Activated T-helper 17 cell treated with anti-CD3 and anti-CD28 coated beads, Interleukin-2, amount 50 U/mL, for 72 hours (primary cell): Measurements from ENCODE around the gene CFAP92. TPM values are rescaled to one million over a fixed set of nuclear protein-coding genes. Genes with fewer than 3 reads are reported as not detected.

ENCODE experiments used
- total RNA-seq, 2 donors: library from RNA; stranded (reverse); gene quantifications; one replicate each; pipeline ENCODE4 v1.2.3, GENCODE V29; 2022

CFAP92 gene
- total RNA-seq, 2 donors from 2014 or later, result 0.50 TPM; not detected in 1

Other genes with a start within 250 kb of the CFAP92 start
- 10 to 100 TPM; 59.8 to 60.3 TPM for gene ACAD9, start 114.5 kb downstream of the CFAP92 start, total RNA-seq
- not detected for gene EFCC1, start 7.2 kb upstream of the CFAP92 start, total RNA-seq
- not detected for gene GP9, start 66.7 kb upstream of the CFAP92 start, total RNA-seq
- 10 to 100 TPM; 26.1 to 49.7 TPM for gene RAB43, start 127.7 kb upstream of the CFAP92 start, total RNA-seq
- gene ISY1, start 167.0 kb upstream of the CFAP92 start, total RNA-seq, result 10 to 100 TPM; 59.3 to 70.9 TPM
- 100 to 1,000 TPM; 188 to 274 TPM for gene CNBP, start 189.8 kb upstream of the CFAP92 start, total RNA-seq